ENCODE data around the gene AHCYL1.

Gene AHCYL1

GRCh38 chr1:110064576-110065337 is 80.2 kb downstream of the AHCYL1 start:
- DNase-seq, result no peak

- no peak for DNase-seq
Measured at GRCh38 chr1:110065841-110066240, 81.3 kb downstream of the AHCYL1 start.

GRCh38 chr1:110067479-110067892 is 82.9 kb downstream of the AHCYL1 start:
- DNase-seq, result no peak

- DNase-seq, result no peak
Measured at GRCh38 chr1:110067893-110068645, 83.5 kb downstream of the AHCYL1 start.

- DNase-seq, result no peak
Measured at GRCh38 chr1:110068646-110069403, 84.3 kb downstream of the AHCYL1 start.

- no peak for DNase-seq
Measured at GRCh38 chr1:110069404-110070281, 85.1 kb downstream of the AHCYL1 start.

- DNase-seq, result no peak
Measured at GRCh38 chr1:110070282-110070669, 85.7 kb downstream of the AHCYL1 start.

- no peak for DNase-seq
Measured at GRCh38 chr1:110070671-110071242, 86.2 kb downstream of the AHCYL1 start, which contains the start of gene ALX3. Gene ALX3, minus strand, starts transcription at chr1:110070672. Its CDS starts 60 bp downstream, at chr1:110070612.

All from activated CD4-positive, alpha-beta T cell treated with anti-CD3 and anti-CD28 coated beads, Interleukin-10, Interleukin-2, amounts not matched to agents 100 ng/mL and 50 ng/mL, durations not matched to agents 16 hours and 8 hours (primary cell).